ENCODE measurements around the gene IL31RA. TPM values are rescaled to one million over a fixed set of nuclear protein-coding genes. Genes with fewer than 3 reads are reported as not detected.

Gene IL31RA
- total RNA-seq, 1 experiment from 2014 or later, result 10.5 TPM

DNA sequence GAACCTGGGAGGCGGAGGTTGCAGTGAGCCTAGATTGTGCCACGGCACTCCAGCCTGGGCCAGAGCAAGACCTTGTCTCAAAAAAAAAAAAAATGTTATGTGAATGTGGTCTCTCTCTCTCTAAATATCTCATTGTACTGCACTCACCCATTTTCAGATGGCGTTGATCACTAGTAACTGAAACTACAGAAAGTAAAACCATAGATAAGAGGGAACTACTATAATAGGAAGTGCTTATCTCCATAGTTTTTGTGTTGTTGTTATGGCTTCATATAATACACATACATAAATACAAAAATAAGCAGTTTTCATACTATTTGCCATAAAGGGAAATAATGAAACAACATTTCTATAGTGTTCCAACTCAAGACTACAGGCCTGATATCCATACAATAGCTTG is 9.1 kb downstream of the IL31RA start:
- no peak for DNase-seq (ENCODE audit: low spot score)

DNA sequence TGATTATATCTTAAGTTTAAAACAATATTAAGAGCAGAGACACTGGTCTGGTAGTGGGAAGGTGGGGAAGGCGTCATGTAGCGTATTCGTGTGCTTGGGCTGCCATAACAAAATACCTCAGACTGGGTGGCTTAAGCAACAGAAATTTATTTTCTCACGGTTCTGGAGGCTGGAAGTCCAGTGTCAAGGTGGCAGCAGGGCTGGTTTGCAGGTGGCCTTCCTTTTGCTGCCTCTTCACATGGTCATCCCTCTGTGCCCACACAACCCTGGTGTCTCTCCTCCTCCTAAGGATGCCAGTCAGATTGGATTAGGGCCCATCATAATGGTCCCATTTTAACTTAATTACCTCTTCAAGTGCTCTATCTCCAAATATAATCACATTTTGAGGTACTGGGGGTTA is 9.6 kb downstream of the IL31RA start:
- DNase-seq (ENCODE audit: low spot score), result no peak

- no peak for DNase-seq (ENCODE audit: low spot score)
Measured at GRCh38 chr5:55864606-55865541, 13.7 kb downstream of the IL31RA start.

DNA sequence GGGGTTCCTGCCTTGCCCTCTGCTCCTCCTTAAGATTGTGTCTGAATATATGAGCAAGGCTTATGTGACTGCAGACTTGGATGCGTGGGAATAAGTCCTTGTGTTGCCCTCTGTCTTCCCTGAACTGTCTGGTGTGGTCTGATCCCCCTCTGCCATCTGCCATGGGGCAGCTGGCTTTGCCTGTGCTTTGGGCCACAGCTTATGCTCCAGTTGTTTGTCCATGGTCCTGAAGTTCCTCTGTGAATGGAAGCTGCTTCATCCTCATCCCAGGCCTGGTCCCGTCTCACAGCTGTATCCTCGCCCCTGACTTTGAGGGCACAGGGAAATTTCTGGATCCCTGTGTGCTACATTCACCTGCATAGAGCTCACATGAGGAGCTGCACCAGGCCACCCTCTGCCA is 14.7 kb downstream of the IL31RA start:
- no peak for DNase-seq (ENCODE audit: low spot score)

GRCh38 chr5:55866485-55866884 is 15.3 kb downstream of the IL31RA start:
- DNase-seq (ENCODE audit: low spot score), result no peak

DNA sequence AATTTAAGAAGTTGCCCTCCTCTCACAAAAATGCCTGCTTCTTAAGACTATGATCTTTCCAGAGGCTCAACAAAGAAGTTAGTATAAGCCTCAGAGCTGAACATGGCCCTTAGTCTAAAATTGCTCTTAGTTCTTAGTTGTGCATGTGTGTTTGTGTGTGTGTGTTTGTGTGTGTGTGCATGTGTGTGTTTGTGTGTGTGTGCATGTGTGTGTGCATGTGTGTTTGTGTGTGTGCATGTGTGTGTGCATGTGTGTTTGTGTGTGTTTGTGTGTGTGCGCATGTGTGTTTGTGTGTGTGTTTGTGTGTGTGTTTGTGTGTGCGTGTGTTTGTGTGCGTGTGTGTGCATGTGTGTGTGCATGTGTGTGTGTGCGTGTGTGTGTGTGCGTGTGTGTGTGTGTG is 15.8 kb downstream of the IL31RA start:
- no peak for DNase-seq (ENCODE audit: low spot score)

DNA sequence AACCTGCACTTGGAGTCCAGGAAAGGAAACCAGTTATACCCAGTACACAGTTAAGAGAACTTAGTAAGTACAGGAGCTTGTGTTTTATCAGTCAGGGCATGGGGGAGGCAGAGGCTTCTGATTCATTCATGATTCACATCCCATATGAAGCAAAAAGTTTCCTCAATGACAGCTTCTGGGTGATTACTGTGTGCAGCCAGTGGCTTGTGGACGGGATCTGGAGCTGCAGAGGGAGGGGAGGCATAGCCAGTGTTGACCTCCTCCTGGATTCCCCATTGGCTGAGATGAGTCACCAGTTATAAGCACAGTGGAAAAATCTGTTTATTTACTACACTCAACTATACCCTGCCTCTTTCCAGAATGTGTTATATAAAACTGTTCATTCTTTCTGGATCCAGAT is 17.7 kb downstream of the IL31RA start:
- DNase-seq (ENCODE audit: low spot score), result peak; percentile 87

DNA sequence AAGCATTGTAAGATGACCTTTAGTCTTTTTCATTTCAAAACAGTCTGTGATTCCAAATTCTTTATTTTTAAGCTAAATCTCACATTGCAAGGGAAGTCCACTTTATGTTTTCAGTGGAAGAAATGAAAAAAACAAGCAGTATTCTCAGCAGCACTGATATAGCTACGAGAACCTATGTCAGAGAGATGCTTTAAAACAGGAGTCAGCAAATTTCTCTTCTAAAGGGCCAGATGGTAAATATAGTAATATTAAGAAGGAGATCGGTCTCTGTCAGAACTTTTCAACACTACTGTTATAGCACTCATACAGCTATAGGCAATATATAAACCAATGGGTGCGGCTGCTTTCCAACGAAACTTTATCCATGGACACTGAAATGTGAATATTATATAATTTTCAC is 18.7 kb downstream of the IL31RA start:
- no peak for DNase-seq (ENCODE audit: low spot score)

DNA sequence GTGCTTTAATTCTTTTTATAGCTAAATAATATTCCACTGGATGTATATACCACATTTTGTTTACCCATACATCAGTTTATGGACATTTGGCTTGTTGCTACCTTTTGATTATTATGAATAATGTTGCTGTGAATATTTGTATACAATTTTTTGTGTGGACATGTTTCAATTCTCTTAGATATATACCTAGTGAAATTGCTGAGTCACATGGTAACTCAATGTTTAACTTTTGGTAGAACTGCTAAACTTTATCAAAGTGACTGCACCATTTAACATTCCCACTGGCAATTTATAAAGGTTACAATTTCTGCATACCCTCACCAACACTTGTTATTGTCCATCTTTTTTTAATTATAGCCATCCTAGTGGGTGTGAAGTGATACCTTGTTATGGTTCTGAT is 22.1 kb downstream of the IL31RA start:
- no peak for DNase-seq (ENCODE audit: low spot score)

GRCh38 chr5:55877655-55878054 is 26.5 kb downstream of the IL31RA start:
- no peak for DNase-seq (ENCODE audit: low spot score)

- no peak for DNase-seq (ENCODE audit: low spot score)
Measured at GRCh38 chr5:55880453-55880852, 29.3 kb downstream of the IL31RA start.

GRCh38 chr5:55885359-55885758 is 34.2 kb downstream of the IL31RA start:
- no peak for DNase-seq (ENCODE audit: low spot score)

- no peak for DNase-seq (ENCODE audit: low spot score)
Measured at GRCh38 chr5:55888205-55888604, 37.0 kb downstream of the IL31RA start.

GRCh38 chr5:55892479-55892878 is 41.3 kb downstream of the IL31RA start:
- no peak for DNase-seq (ENCODE audit: low spot score)

DNA sequence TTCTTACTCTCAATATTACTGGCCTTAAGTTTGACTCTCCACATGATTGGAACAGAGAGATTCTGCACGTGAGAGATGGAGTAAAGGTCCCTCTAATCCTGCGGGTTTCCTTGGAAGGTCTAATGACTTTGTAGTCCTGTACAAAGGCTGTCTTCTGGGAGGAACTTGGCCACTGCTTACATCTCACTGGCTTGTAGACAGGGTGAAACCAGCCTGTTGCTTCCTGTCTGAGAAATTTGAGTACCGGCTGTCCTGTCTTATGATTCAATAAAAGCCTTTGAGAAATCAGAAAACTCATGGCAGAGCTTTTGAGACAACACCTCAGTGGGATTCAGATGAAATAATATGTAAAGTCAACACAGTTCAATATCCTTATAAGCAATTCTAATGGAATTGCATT is 43.0 kb downstream of the IL31RA start:
- DNase-seq (ENCODE audit: low spot score), result no peak

- DNase-seq (ENCODE audit: low spot score), result no peak
Measured at GRCh38 chr5:55895346-55895745, 44.2 kb downstream of the IL31RA start.

DNA sequence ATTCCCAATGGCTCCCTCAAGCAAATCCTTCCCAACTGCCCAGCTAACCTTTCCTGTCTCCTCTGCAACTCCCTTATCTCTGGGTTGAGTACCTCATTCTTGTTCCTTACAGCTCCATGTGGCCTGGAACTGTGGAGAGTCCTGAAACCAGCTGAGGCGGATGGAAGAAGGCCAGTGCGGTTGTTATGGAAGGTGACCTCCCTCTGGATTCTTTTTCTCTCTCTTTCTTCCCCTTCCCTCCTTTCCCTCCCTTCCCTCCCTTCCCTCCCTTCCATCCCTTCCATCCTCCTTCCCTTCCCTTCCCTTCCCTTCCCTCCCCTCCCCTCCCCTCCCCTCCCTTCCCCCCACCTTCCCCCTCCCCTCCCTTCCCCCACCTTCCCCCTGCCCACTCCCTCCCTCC is 45.1 kb downstream of the IL31RA start:
- no peak for DNase-seq (ENCODE audit: low spot score)

GRCh38 chr5:55896663-55897062 is 45.5 kb downstream of the IL31RA start:
- no peak for DNase-seq (ENCODE audit: low spot score)

- DNase-seq (ENCODE audit: low spot score), result no peak
Measured at GRCh38 chr5:55897206-55897894, 46.2 kb downstream of the IL31RA start.

DNA sequence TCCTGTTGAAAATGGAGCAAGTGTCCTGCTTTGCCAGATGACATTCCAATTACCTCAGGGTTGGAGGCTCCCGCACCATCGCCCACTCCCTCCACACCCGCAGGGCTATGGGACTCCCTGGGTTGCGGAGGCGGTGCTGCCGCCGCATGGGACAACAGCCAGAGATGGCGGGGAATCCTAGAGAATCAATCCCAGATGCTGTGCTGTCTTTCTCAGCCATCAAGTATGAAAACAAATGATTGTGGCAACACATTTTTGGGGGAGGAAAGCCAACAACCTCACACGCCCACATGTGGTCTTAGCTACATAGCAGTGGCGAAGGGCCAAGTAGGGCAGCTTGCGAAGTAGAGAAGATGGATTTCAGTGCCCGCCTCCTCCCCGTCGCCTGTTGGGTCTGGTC is 46.7 kb downstream of the IL31RA start:
- DNase-seq (ENCODE audit: low spot score), result peak; percentile 86

DNA sequence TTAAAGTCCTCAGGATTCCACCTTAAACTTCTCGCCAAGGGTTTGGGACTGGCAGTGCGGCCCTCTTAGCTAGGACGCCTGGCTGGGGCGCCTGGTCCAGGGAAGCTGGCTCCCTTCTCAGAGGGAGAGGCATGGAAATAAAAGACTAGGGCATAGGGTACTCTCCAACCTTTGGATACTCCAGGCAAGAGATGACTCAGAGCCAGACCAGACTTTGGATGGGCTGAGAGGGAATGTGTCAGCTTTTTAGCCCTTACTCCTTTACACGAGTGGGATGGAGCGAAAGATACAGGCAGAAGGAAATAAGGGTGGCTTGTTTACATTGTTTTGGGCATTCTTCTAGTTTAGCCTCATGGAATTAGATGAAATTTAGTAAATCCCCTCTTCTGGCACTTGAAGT is 48.2 kb downstream of the IL31RA start:
- peak; percentile 10 for DNase-seq (ENCODE audit: low spot score)

DNA sequence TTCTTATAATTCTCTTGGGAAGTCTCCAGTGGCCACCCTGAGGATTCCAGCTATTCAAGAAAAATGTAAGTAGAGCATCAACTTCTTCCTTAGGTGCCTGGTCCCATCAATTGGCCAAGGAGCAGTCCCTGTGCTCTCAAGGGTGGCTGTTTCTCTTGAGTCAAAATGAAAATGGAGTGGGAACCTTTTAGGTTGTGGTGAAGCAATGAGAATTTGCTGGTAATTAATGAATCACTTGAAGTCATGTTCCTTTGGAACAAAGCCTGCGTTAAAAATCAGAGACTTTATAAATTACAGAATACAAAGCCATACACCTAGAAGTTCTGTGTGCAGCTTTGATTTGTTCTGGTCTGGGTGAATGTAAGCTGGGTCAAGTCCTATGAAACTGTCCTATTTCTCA is 48.9 kb downstream of the IL31RA start:
- no peak for DNase-seq (ENCODE audit: low spot score)

- DNase-seq (ENCODE audit: low spot score), result no peak
Measured at GRCh38 chr5:55900776-55901175, 49.6 kb downstream of the IL31RA start.
